Trophoblast cell (in vitro differentiated cells and primary cell): Measurements from ENCODE around the gene EPB41L4B.

Experiments
- DNase-seq, 2 donors: peaks; one replicate each; pipeline ENCODE4 v3.0.0-alpha.2; 2016
- H2AFZ ChIP-seq: 2 replicates; pipeline ENCODE4 v1.6.1; 2013; ENCODE audit warnings: low read length, moderate library complexity, mild to moderate bottlenecking; ENCODE audit not compliant: insufficient read depth, poor library complexity
- H2AK5ac ChIP-seq: 2 replicates; pipeline ENCODE4 v1.6.1; 2013; ENCODE audit warnings: mild to moderate bottlenecking, low read length
- H2BK120ac ChIP-seq: 2 replicates; pipeline ENCODE4 v1.6.1; 2013; ENCODE audit warnings: low read length, mild to moderate bottlenecking, moderate library complexity; ENCODE audit not compliant: insufficient read depth, poor library complexity
- H2BK12ac ChIP-seq: 2 replicates; pipeline ENCODE4 v1.6.1; 2013; ENCODE audit warnings: mild to moderate bottlenecking, low read length, moderate library complexity
- H2BK5ac ChIP-seq: 2 replicates; pipeline ENCODE4 v1.6.1; 2013; ENCODE audit warnings: low read length, low read depth, moderate library complexity, mild to moderate bottlenecking; ENCODE audit not compliant: poor library complexity
- H3K14ac ChIP-seq: 2 replicates; pipeline ENCODE4 v1.6.1; 2013; ENCODE audit warnings: mild to moderate bottlenecking, low read length
- H3K18ac ChIP-seq: 2 replicates; pipeline ENCODE4 v1.6.1; 2013; ENCODE audit warnings: mild to moderate bottlenecking, low read length
- H3K23ac ChIP-seq: 2 replicates; pipeline ENCODE4 v1.6.1; 2013; ENCODE audit warnings: low read length
- H3K27ac ChIP-seq: 2 replicates; pipeline ENCODE4 v1.5.1; 2013; ENCODE audit warnings: low read depth, mild to moderate bottlenecking, inconsistent platforms, low read length, moderate library complexity
- H3K27me3 ChIP-seq: 2 replicates; pipeline ENCODE4 v1.6.1; 2013; ENCODE audit warnings: inconsistent platforms, mild to moderate bottlenecking, low read length, moderate library complexity; ENCODE audit not compliant: insufficient read depth
- H3K36me3 ChIP-seq, 2 experiments: 1 replicate in 1 of 2; 2 replicates in 1 of 2; pipeline ENCODE4 v1.6.1; 2013; ENCODE audit warnings: low read length in 2 of 2, mild to moderate bottlenecking in 2 of 2, moderate library complexity in 1 of 2; ENCODE audit not compliant: insufficient read depth in 2 of 2, control insufficient read depth in 1 of 2
- H3K4ac ChIP-seq: 2 replicates; pipeline ENCODE4 v1.6.1; 2013; ENCODE audit warnings: low read depth, mild to moderate bottlenecking, low read length, moderate library complexity
- H3K4me1 ChIP-seq, 2 experiments: 1 replicate in 1 of 2; 2 replicates in 1 of 2; pipeline ENCODE4 v1.6.1; 2013; ENCODE audit warnings: low read length in 2 of 2, mild to moderate bottlenecking in 2 of 2, moderate library complexity in 1 of 2; ENCODE audit not compliant: insufficient read depth in 2 of 2, control insufficient read depth in 1 of 2
- H3K4me2 ChIP-seq: 2 replicates; pipeline ENCODE4 v1.6.1; 2013; ENCODE audit warnings: inconsistent platforms, mild to moderate bottlenecking, low read length, moderate library complexity
- H3K4me3 ChIP-seq: 2 replicates; pipeline ENCODE4 v1.5.1; 2013; ENCODE audit warnings: mild to moderate bottlenecking, low read depth, low read length, inconsistent platforms
- H3K79me1 ChIP-seq: one replicate; pipeline ENCODE4 v1.6.1; 2013; ENCODE audit warnings: low read length
- H3K79me2 ChIP-seq: 2 replicates; pipeline ENCODE4 v1.6.1; 2013; ENCODE audit warnings: low read length, mild to moderate bottlenecking; ENCODE audit not compliant: control insufficient read depth, insufficient read depth, poor library complexity
- H3K9ac ChIP-seq: 2 replicates; pipeline ENCODE4 v1.6.1; 2013; ENCODE audit warnings: mild to moderate bottlenecking, low read length
- H3K9me3 ChIP-seq: 2 replicates; pipeline ENCODE4 v1.6.1; 2013; ENCODE audit warnings: low read depth, mild to moderate bottlenecking, control low read depth, inconsistent platforms, low read length; ENCODE audit not compliant: insufficient read depth
- H4K12ac ChIP-seq: 2 replicates; pipeline ENCODE4 v1.6.1; 2013; ENCODE audit warnings: low read depth, mild to moderate bottlenecking, low read length, moderate library complexity
- H4K8ac ChIP-seq: 2 replicates; pipeline ENCODE4 v1.6.1; 2013; ENCODE audit warnings: low read depth, mild to moderate bottlenecking, low read length, moderate library complexity
- H4K91ac ChIP-seq: one replicate; pipeline ENCODE4 v1.6.1; 2013; ENCODE audit warnings: low read depth, mild to moderate bottlenecking, low read length, moderate library complexity
- WGBS: extraction: QIAGEN DNeasy Blood & Tissue Kit; methylation state at CpG from one replicate; pipeline ENCODE4 v1.1.7; 2013; ENCODE audit warnings: missing lambda C conversion rate; ENCODE audit not compliant: insufficient read length, insufficient coverage; ENCODE audit errors: extremely low coverage; 5-methylcytosine and 5-hydroxymethylcytosine counted together

Gene EPB41L4B

GRCh38 chr9:109254317-109254716 lies 66.5 kb downstream of the EPB41L4B start:
- no peak overlapping the region for H2AK5ac ChIP-seq
- no peak overlapping the region for H2BK120ac ChIP-seq
- H3K23ac ChIP-seq = no peak overlapping the region
- no peak overlapping the region for H2AFZ ChIP-seq
- no peak overlapping the region for H4K12ac ChIP-seq
- H3K18ac ChIP-seq = no peak overlapping the region
- DNase-seq = peak; percentile 20 to 80
- H3K9ac ChIP-seq = no peak overlapping the region
- H3K4me3 ChIP-seq = no peak overlapping the region
- no peak overlapping the region for H2BK5ac ChIP-seq
- H4K8ac ChIP-seq = no peak overlapping the region
- H4K91ac ChIP-seq = no peak overlapping the region
- no peak overlapping the region for H3K4ac ChIP-seq
- peaks cover 3% of the 10 kb centered on the region for H3K79me1 ChIP-seq
- H3K27ac ChIP-seq = no peak overlapping the region
- H3K36me3 ChIP-seq = peaks cover 0 to 5% of the 10 kb centered on the region in 2 experiments
- no peaks in the 10 kb centered on the region for H3K9me3 ChIP-seq
- no peak overlapping the region for H2BK12ac ChIP-seq
- no peak overlapping the region for H3K14ac ChIP-seq
- no peak overlapping the region for H3K4me2 ChIP-seq
- WGBS = no CpG with 5 or more reads among the region's 4 CpGs
- H3K4me1 ChIP-seq = peaks cover 13 to 20% of the 10 kb centered on the region in 2 experiments
- H3K27me3 ChIP-seq = no peaks in the 10 kb centered on the region
- H3K79me2 ChIP-seq = no peaks in the 10 kb centered on the region

- Histone ChIP-seq H3K9me3 (no peaks in the 10 kb centered on the region), H3K27me3 (no peaks in the 10 kb centered on the region), H4K12ac (no peak overlapping the region), H3K9ac (no peak overlapping the region), H2BK12ac (no peak overlapping the region), H3K4ac (no peak overlapping the region), H3K36me3 (peaks cover 0 to 5% of the 10 kb centered on the region in 2 experiments), H2AFZ (no peak overlapping the region), H2BK120ac (no peak overlapping the region), H3K4me2 (no peak overlapping the region), H3K4me1 (peaks cover 13 to 20% of the 10 kb centered on the region in 2 experiments), H3K79me2 (no peaks in the 10 kb centered on the region), H4K8ac (no peak overlapping the region), H3K4me3 (no peak overlapping the region), H3K14ac (no peak overlapping the region), H2BK5ac (no peak overlapping the region), H3K18ac (no peak overlapping the region), H3K23ac (no peak overlapping the region), H4K91ac (no peak overlapping the region), H3K27ac (no peak overlapping the region), H3K79me1 (peaks cover 3% of the 10 kb centered on the region), H2AK5ac (no peak overlapping the region)
- peak; percentile 89 to 95 for DNase-seq
- no CpG with 5 or more reads among the region's 7 CpGs for WGBS
Measured at GRCh38 chr9:109253637-109254284, 67.1 kb downstream of the EPB41L4B start.

DNA sequence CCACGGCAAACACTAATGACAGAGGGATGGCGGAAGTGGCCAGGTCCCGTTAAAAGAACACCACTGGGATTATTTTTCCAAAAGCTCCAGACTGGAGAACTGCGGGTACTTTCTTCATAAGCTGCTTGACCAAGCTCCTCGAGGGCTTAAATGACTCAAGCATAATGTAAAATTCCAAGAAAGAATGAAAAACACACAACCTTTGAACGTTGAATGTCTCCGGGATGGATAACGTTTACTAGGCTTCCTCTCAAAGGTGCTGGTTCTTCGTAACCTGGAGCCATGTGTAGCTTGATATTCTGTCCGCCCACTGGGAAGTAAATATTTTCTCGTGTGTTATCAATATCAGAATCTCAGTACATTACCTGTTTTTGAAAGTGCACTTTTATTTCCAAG lies 67.6 kb downstream of the EPB41L4B start:
- no peak overlapping the region for H2AFZ ChIP-seq
- no peaks in the 10 kb centered on the region for H3K9me3 ChIP-seq
- no peak overlapping the region for H4K91ac ChIP-seq
- peaks cover 0 to 5% of the 10 kb centered on the region in 2 experiments for H3K36me3 ChIP-seq
- H3K23ac ChIP-seq = no peak overlapping the region
- H3K4me1 ChIP-seq = peaks cover 13 to 20% of the 10 kb centered on the region in 2 experiments
- no peaks in the 10 kb centered on the region for H3K79me2 ChIP-seq
- H2AK5ac ChIP-seq = no peak overlapping the region
- no peak overlapping the region for H3K27ac ChIP-seq
- H3K18ac ChIP-seq = no peak overlapping the region
- H3K4ac ChIP-seq = no peak overlapping the region
- no peak overlapping the region for H2BK120ac ChIP-seq
- no peak overlapping the region for H3K4me2 ChIP-seq
- H4K8ac ChIP-seq = no peak overlapping the region
- no peak overlapping the region for H2BK5ac ChIP-seq
- H3K4me3 ChIP-seq = no peak overlapping the region
- no peaks in the 10 kb centered on the region for H3K27me3 ChIP-seq
- peak; percentile 69 to 91 for DNase-seq
- WGBS = no CpG with 5 or more reads among the region's 11 CpGs
- H4K12ac ChIP-seq = no peak overlapping the region
- H2BK12ac ChIP-seq = no peak overlapping the region
- no peak overlapping the region for H3K9ac ChIP-seq
- H3K79me1 ChIP-seq = peaks cover 3% of the 10 kb centered on the region
- H3K14ac ChIP-seq = no peak overlapping the region

DNA sequence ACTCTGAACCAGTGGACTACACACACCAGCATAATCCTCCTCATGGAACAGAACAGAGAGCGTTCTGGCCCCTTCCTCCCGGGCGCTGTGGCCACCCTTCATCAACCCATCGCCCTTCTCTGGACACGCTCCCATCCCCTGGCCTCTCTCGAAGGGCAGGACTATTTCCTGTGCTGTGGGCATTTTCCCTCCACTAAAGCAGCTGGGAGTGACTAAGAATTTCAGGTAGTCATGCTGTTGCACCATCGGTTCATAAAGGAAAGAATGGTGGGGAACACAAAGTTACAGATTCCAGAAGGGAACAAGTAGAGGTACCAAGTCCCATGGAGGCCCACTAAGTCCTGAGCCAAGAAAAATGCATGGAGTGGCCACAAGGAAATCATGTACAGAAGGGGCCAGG lies 68.6 kb downstream of the EPB41L4B start:
- Histone ChIP-seq H3K4me1 (peaks cover 13 to 20% of the 10 kb centered on the region in 2 experiments), H2BK12ac (no peak overlapping the region), H3K36me3 (peaks cover 0 to 5% of the 10 kb centered on the region in 2 experiments), H3K79me2 (no peaks in the 10 kb centered on the region), H4K12ac (no peak overlapping the region), H3K79me1 (peaks cover 3% of the 10 kb centered on the region), H3K23ac (no peak overlapping the region), H3K4me2 (no peak overlapping the region), H2AK5ac (peak overlapping the region; percentile 13), H3K14ac (no peak overlapping the region), H4K8ac (no peak overlapping the region), H2BK5ac (no peak overlapping the region), H3K4ac (no peak overlapping the region), H2AFZ (no peak overlapping the region), H3K27me3 (no peaks in the 10 kb centered on the region), H3K9ac (no peak overlapping the region), H3K18ac (no peak overlapping the region), H3K27ac (no peak overlapping the region), H4K91ac (peak overlapping the region; percentile 32), H3K4me3 (no peak overlapping the region), H3K9me3 (no peaks in the 10 kb centered on the region), H2BK120ac (no peak overlapping the region)
- no CpG with 5 or more reads among the region's 7 CpGs for WGBS
- peak; percentile 10 to 12 for DNase-seq
